MG63 (cell line): ENCODE results near the gene GPR22. TPM values are rescaled to one million over a fixed set of nuclear protein-coding genes. Genes with fewer than 3 reads are reported as not detected.

Experiments used
- DNase-seq: peaks from one replicate; pipeline ENCODE4 v3.0.0-alpha.2; 2020
- H3K27me3 ChIP-seq: fragments of 250-450 bp; sonication (Bioruptor Pico); 2 replicates; pipeline ENCODE4 v1.5.1; 2020; ENCODE audit warnings: mild to moderate bottlenecking, moderate library complexity
- H3K36me3 ChIP-seq: fragments of 250-450 bp; sonication (Bioruptor Pico); 2 replicates; pipeline ENCODE4 v1.5.1; 2020; ENCODE audit warnings: mild to moderate bottlenecking, moderate library complexity
- H3K4me3 ChIP-seq: fragments of 250-450 bp; sonication (Bioruptor Pico); 2 replicates; pipeline ENCODE4 v1.5.1; 2020; ENCODE audit warnings: mild to moderate bottlenecking, moderate library complexity
- H3K9me3 ChIP-seq: fragments of 250-450 bp; sonication (Bioruptor Pico); 2 replicates; pipeline ENCODE4 v1.5.1; 2020; ENCODE audit warnings: mild to moderate bottlenecking, moderate library complexity
- total RNA-seq: library from RNA; depleted of rRNA; stranded (reverse); fragments of >200 nt; shearing (Covaris generic); gene quantifications from 2 replicates; pipeline ENCODE4 v1.2.3, GENCODE V29; 2014; ENCODE audit warnings: low replicate concordance; rRNA removed

Gene GPR22, protein sequence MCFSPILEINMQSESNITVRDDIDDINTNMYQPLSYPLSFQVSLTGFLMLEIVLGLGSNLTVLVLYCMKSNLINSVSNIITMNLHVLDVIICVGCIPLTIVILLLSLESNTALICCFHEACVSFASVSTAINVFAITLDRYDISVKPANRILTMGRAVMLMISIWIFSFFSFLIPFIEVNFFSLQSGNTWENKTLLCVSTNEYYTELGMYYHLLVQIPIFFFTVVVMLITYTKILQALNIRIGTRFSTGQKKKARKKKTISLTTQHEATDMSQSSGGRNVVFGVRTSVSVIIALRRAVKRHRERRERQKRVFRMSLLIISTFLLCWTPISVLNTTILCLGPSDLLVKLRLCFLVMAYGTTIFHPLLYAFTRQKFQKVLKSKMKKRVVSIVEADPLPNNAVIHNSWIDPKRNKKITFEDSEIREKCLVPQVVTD
- not detected in 2 replicates for total RNA-seq

DNA sequence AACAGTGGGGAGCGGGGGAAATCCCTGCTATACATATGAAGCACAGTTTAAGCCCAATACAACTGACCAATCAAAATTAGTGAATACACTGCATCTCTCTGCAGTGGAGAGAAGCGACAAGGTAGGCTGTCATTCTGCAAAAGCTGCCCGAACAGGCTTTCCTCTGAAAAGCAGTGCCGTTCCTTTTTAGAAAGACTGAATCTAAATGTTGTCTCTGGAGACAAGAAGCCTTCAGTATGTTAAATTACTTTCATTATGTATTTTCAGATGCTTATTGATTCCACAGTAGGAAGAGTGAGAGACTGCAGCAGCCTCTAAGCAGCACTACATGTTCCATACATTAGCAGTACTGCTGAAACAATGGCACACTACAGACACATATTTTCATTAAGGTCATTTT lies at the start of gene GPR22:
Gene GPR22, plus strand, starts transcription at position 129 of the 400 bp plus-strand sequence. CDS start 4,004 bp downstream, outside the sequence.
- no peak for DNase-seq
- H3K4me3 ChIP-seq: no peak within 1 kb of the TSS
- H3K36me3 ChIP-seq: no peaks in the 10 kb centered on the region
- H3K27me3 ChIP-seq: no peaks in the 10 kb centered on the region
- no peaks in the 10 kb centered on the region for H3K9me3 ChIP-seq

DNA sequence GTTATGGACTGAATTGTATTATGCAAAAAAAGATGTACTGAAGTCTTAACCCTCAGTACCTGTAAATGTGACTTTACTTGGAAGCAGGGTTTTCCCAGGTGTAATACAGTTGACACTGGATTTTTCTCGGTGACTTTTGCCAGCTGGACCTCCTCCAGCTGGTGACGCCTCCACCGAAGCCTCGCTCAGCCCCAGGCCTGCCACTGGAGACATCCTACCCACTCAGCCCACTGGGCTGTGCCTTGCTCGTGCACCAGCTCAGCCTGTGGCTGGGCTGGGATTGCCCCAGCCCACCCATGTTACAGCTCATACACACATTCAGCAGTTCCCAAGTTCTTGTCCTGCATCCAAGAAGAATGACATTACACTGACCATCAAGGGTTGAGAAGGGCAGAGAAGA lies 42.4 kb upstream of the GPR22 start:
- H3K36me3 ChIP-seq: no peaks in the 10 kb centered on the region
- DNase-seq: no peak
- H3K9me3 ChIP-seq: no peaks in the 10 kb centered on the region
- H3K4me3 ChIP-seq: no peak overlapping the region
- no peaks in the 10 kb centered on the region for H3K27me3 ChIP-seq

DNA sequence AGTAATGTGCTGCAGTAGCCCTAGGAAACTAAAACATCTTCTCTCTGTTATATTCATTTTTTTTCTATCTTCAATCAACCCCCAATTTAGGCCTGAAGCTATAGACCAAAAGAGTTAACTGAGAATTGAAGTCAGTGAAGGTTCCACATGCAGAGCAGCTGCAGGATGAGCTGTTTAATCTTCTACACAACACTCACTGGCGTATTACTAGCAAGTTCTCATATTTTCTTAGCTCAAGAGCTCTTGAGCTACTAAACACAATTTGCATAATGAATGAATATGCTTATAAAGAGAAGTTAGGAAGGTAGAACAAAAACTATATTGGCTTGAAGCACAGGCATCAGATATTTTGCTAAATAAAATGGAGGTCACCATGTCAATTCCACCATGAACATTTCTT lies 41.2 kb upstream of the GPR22 start:
- no peak for DNase-seq
- no peak overlapping the region for H3K4me3 ChIP-seq
- no peaks in the 10 kb centered on the region for H3K36me3 ChIP-seq
- no peaks in the 10 kb centered on the region for H3K27me3 ChIP-seq
- no peaks in the 10 kb centered on the region for H3K9me3 ChIP-seq

DNA sequence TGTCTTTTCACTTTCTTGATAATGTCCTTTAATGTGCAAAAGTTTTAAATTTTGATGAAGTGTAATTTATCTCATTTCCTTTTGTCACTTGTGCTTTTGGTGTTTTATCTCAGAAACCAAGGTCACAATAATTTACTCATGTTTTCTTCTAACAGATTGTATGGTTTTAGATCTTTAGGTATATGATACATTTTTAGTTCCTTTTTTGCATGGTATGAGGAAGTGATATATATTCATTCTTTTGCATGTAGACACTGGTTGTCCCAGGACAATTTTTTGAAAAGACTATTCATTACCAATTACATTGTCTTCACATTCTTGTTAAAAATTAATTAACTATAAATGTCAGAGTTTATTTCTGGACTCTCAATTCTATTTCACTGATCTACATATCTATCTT lies 39.8 kb upstream of the GPR22 start:
- no peaks in the 10 kb centered on the region for H3K27me3 ChIP-seq
- no peak for DNase-seq
- H3K9me3 ChIP-seq: no peaks in the 10 kb centered on the region
- no peaks in the 10 kb centered on the region for H3K36me3 ChIP-seq
- no peak overlapping the region for H3K4me3 ChIP-seq

DNA sequence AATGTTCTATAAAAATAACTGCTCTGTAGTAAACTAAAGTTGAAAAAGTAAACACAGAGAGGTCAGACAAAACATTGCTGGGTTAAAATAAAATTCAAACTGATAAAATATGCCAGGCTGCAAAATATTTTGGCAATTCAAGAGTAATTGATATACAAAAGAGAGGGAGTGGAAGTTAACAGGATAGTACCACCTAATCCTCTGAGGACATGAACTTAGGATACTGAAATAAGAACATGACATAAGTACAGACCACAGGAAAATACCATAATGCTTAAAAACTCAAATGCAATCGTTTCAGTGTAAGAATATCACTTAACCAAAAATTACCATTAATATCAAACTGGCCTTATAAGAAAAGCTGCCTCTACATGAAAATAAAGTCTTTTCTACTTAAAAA lies 37.6 kb upstream of the GPR22 start:
- no peaks in the 10 kb centered on the region for H3K27me3 ChIP-seq
- H3K36me3 ChIP-seq: no peaks in the 10 kb centered on the region
- no peak for DNase-seq
- H3K9me3 ChIP-seq: no peaks in the 10 kb centered on the region
- no peak overlapping the region for H3K4me3 ChIP-seq

DNA sequence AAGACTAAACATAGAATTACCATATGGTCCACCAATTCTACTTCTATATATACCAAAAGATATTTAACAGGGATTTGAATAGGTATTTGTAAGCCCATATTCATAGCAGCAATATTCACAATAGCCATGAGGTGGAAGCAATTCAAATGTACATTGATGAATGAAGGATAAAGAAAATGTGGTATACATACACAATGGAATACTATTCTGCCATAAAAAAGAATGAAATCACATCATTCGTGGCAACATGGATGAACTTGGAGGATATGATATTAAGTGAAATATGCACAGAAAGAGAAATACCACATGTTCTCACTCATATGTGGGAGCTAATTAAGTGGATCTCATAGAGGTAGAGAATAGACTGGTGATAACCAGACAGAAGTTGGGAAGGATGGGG lies 34.1 kb upstream of the GPR22 start:
- no peaks in the 10 kb centered on the region for H3K27me3 ChIP-seq
- H3K4me3 ChIP-seq: no peak overlapping the region
- no peaks in the 10 kb centered on the region for H3K36me3 ChIP-seq
- no peak for DNase-seq
- no peaks in the 10 kb centered on the region for H3K9me3 ChIP-seq

DNA sequence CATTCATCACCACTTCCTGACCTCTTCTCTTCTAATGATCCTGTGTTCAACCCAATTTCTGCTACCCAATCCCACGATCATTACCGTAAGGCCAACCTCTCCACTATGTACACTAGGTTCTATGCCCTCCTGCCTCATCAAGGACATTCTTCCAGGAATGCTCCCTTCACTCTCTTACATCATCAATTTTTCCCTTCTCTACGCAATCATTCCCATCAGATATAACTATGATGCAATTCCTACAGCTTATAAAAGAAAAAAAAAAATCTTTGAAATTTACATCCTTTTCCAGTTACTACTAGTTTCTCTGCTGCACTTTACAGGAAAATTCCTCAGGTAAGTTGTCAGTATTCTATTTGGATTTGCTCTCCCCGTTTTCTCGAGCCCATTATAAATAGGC lies 30.8 kb upstream of the GPR22 start:
- H3K4me3 ChIP-seq: no peak overlapping the region
- no peak for DNase-seq
- H3K27me3 ChIP-seq: no peaks in the 10 kb centered on the region
- H3K9me3 ChIP-seq: no peaks in the 10 kb centered on the region
- no peaks in the 10 kb centered on the region for H3K36me3 ChIP-seq

DNA sequence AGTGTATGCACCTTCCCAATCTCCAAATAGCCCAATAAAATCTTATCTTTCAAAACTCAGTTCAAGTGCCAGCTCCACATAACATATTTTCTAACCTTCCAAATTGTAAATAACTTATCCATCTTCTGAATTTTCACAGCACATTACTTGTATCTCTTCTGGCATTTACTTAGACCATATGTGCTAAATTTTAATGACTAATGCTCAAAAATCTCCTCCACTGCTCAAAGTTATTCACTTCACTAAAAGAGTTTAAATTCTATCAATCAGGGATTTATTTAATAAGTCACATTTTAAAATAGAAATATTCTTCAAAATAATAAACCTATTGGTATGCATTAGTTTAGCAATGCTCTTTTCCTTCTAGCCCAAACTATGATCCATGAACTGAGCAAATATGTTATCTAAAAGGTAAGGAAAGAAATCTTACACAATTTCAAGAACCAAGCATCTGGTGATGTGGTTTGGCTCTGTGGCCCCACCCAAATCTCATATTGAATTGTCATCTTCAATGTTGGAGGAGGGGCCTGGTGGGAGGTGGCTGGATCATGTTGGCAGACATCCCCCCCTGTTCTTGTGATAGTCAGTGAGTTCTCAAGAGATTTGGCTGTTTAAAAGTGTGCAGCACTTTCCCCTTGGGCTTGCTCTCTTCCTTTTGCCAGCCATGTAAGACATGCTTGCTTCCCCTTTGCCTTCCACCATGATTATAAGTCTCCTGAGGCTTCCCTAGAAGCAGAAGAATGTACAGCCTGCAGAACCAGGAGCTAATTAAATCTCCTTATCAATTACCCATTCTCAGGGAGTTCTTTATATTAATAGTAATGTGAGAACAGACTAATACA lies 28.1 kb upstream of the GPR22 start:
- Histone ChIP-seq H3K27me3 (no peaks in the 10 kb centered on the region), H3K36me3 (no peaks in the 10 kb centered on the region), H3K9me3 (no peaks in the 10 kb centered on the region), H3K4me3 (no peak overlapping the region)
- DNase-seq: no peak

DNA sequence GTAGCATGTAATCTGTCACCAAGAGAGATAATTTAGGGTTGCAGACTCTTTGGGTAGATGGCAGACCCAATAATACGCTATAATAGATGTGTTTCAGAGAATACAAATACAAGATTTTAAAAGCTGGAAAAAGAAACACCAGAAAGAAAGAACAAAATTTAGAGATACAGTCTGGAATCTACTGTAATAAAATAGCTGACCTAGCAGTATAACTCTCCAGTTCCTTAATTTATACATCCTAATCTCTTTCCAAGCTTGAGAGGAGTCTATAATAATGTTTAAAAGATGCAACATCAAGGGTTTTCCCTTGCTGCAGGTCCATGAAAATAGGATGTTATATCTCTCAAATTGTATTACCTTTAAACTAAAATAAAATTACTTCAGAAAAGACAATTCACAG lies 27.2 kb upstream of the GPR22 start:
- Histone ChIP-seq H3K9me3 (no peaks in the 10 kb centered on the region), H3K4me3 (no peak overlapping the region), H3K36me3 (no peaks in the 10 kb centered on the region), H3K27me3 (no peaks in the 10 kb centered on the region)
- no peak for DNase-seq

DNA sequence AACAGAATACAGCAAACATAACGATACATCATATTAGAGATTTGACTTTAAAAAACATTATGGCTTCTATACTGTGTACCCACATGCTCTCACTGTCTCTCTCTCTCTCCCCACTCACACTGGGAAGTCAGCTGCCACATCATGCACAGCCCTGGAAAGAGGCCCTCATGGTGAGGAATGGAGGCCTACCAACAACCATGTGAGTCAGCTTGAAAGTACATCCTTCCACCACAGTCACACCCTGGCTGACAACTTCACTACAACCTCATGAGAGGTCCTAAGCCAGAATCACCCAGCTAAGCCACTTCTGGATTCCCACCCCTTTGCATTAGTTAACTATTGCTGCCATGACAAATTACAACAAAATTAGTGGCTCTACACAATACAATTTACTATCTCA lies 23.3 kb upstream of the GPR22 start:
- DNase-seq: peak; percentile 45
- Histone ChIP-seq H3K9me3 (no peaks in the 10 kb centered on the region), H3K4me3 (no peak overlapping the region), H3K27me3 (no peaks in the 10 kb centered on the region), H3K36me3 (no peaks in the 10 kb centered on the region)

DNA sequence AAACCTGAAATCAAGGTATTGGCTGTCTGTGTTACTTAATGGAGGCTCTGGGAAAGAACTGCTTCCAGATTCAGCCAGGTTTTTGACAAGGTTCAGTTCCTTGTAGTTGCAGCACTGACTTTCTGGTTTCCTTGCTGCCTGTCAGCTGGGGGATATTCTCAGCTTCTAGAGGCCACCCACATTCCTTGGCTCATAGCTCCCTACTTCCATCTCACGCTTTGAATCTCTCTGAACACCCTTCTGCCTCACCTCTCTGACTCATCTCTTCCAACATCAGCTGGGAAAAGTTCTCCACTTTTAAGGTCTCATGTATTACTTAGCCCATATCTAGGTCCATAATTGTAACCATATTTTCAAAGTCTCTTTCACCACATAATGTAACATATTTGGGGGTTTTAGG lies 22.9 kb upstream of the GPR22 start:
- Histone ChIP-seq H3K9me3 (no peaks in the 10 kb centered on the region), H3K27me3 (no peaks in the 10 kb centered on the region), H3K36me3 (no peaks in the 10 kb centered on the region), H3K4me3 (no peak overlapping the region)
- no peak for DNase-seq

DNA sequence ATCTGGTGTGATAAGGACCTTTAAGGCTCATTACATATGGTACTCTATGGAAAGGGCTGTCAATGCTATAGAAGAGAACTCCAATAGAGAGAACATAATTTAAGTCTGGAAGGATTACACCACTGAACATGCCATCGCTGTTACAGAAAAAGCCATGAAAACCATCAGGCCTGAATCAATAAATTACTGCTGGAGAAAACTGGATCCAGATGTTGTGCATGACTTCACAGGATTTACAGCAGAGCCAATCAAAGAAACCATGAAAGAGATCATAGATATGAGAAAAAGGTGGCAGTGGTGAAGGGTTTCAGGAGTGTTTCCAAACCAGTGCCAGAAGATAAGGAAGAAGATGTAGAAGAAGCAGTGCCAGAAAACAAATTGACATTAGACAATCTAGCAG lies 18.9 kb upstream of the GPR22 start:
- no peaks in the 10 kb centered on the region for H3K9me3 ChIP-seq

DNA sequence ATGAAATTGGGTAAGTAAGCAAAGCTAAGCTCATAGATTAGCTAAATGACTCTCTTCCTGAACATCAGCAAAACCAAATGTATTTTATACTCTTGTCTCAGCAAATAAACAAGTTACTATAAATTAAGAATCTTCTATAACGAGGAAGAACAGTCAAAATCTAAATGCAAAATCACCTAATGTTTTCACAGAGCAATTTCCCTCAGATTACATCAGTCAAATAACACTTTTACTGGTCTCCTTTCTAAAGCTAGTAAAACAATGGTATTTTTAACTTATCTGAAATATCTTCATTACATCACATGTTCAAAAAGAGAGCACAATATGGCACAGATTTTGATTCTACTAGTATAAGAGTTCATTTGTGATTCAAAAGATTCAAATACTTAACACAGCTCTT lies 16.5 kb upstream of the GPR22 start:
- no peaks in the 10 kb centered on the region for H3K27me3 ChIP-seq
- no peak for DNase-seq
- H3K4me3 ChIP-seq: no peak overlapping the region
- no peaks in the 10 kb centered on the region for H3K9me3 ChIP-seq
- H3K36me3 ChIP-seq: no peaks in the 10 kb centered on the region

More for the DNA sequence above, 18.9 kb upstream of the GPR22 start:
- no peak for DNase-seq
- H3K4me3 ChIP-seq: no peak overlapping the region
- H3K27me3 ChIP-seq: no peaks in the 10 kb centered on the region
- H3K36me3 ChIP-seq: no peaks in the 10 kb centered on the region

DNA sequence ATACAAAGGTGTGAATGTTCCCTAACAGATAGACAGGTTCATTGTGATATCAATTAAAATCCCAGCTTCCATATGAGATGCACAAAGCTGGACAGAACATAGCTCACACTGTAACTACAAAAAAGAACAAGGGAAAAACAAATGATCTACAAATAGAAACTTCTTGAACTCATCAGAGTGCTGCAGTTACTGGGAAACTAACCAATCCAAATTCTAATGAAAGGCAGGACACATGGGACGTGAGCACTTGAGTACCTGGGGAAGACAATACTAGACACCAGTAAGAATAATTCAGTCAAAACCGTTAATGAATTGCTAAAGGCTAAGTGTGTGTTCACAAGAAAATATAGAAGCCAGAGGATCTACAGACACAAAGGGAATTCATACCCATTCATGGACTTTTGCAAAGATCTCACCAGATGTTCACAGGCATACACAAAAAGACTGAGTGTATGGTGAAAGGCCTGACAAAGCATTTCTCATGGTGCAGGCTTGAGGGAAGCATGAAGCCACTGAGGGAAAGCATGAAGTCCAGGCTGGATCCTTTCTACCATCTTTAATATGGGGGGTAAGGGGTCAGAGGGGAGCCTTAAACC lies 7.8 kb upstream of the GPR22 start:
- H3K27me3 ChIP-seq: no peaks in the 10 kb centered on the region
- H3K9me3 ChIP-seq: no peaks in the 10 kb centered on the region
- no peak for DNase-seq
- no peaks in the 10 kb centered on the region for H3K36me3 ChIP-seq
- H3K4me3 ChIP-seq: no peak overlapping the region

DNA sequence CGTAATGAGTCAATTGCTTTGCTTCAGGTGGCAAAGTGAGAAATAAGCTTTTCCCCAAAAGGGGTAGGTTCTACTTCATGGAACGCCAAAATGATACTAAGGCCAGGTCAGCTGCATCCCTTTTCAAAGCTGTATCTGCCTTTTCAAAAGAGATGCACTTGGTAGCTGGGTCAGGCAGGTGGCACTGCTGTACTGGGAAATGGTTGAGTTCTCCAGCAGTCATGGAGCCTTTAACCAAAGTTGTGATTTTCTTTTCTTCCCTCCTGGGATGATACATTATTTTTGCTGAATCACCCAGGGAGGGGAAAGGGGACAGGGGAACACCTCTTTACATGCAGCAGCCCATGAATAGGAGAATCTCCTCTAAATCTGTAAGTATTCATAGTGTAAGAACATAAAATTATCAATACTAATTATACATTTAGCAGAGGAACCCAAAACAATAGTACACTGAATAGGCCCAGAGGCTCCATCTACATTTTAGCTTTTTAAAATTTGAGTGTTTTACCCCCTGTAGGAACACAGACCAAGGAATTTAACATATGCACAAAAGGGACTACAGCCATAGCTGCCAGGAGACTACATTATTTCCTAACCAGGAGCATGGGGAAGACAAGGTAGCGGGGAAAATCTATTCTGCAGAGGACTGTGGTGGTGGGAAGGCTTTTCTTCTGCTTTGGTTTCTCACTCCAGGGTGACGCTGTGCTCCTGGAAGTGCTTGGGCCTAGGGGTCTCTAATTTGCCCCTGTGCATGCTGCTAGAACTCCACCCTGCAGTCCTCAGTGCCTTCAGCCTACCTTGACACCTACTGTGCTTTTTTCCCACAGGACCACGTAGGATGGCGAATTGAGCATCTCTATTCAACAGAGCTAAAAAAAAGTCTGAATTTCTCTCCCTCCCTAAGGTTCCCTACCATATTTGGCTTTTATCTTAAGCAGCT lies 6.4 kb upstream of the GPR22 start:
- H3K27me3 ChIP-seq: no peaks in the 10 kb centered on the region
- DNase-seq: peak; percentile 15
- H3K36me3 ChIP-seq: no peaks in the 10 kb centered on the region
- H3K9me3 ChIP-seq: no peaks in the 10 kb centered on the region
- no peak overlapping the region for H3K4me3 ChIP-seq

DNA sequence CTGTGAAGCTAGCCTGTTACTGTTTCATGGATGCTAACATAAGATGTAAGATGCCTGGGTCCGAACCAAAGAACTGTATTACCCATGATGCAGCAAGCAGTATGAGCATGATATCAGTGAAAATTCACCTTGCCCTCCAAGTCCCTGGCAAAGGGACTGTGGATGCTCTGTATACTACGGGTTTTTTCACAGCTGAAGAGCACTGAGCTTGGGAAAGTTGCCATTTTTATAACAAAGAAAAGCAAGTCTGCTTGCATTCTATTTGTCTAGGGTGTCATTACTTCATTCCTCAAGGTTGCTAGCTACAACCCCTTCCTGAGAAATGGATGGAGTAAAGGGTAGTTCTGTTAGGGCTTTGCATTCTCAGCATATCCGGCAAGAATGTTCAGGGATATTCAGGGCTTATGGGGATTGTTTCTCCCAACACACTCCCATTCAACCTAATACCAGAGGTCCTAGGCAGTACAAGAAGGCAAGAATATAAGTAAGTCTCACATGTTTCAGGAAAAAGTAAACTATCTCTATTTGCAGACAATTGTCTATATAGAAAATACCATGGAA lies 5.1 kb upstream of the GPR22 start:
- no peaks in the 10 kb centered on the region for H3K27me3 ChIP-seq
- H3K9me3 ChIP-seq: no peaks in the 10 kb centered on the region
- DNase-seq: no peak
- H3K4me3 ChIP-seq: no peak overlapping the region
- no peaks in the 10 kb centered on the region for H3K36me3 ChIP-seq
